NOMO-1 treated with DMSO at 0.1 percent for 48 hours (cell line): ENCODE data around the gene GPRIN1.
A peak's percentile ranks its signal among the peaks of the same experiment; 100 is the strongest.
"Not testable (repeated sequence)": the region's sequence is repeated elsewhere in the genome, so short reads cannot be mapped to it uniquely, and the experiment has no call there.

Source experiments
- DNase-seq: peaks from one replicate; lab custom pipeline; 2025; ENCODE audit not compliant: unreplicated experiment; lab: John Stamatoyannopoulos, UW

The GPRIN1 gene

GRCh38 chr5:176575488-176576422 is 34.2 kb downstream of the GPRIN1 start:
- no peak for DNase-seq

- DNase-seq: no peak
These were observed 34.9 kb downstream of the GPRIN1 start for GRCh38 chr5:176575066-176575465.

- no peak for DNase-seq
These were observed 35.7 kb downstream of the GPRIN1 start for GRCh38 chr5:176574297-176574591.

GRCh38 chr5:176573564-176574296 is 36.2 kb downstream of the GPRIN1 start:
- DNase-seq: peak; percentile 34

- DNase-seq: no peak
These were observed 39.9 kb downstream of the GPRIN1 start for GRCh38 chr5:176570044-176570443.

GRCh38 chr5:176568657-176569056 is 41.3 kb downstream of the GPRIN1 start:
- no peak for DNase-seq

GRCh38 chr5:176565760-176566288 is 44.1 kb downstream of the GPRIN1 start:
- no peak for DNase-seq

- no peak for DNase-seq
These were observed 46.0 kb downstream of the GPRIN1 start for GRCh38 chr5:176564002-176564401.

- DNase-seq: no peak
These were observed 47.8 kb downstream of the GPRIN1 start for GRCh38 chr5:176562189-176562588.

- no peak for DNase-seq
These were observed 48.7 kb downstream of the GPRIN1 start for GRCh38 chr5:176561259-176561658.

GRCh38 chr5:176560364-176560763 is 49.6 kb downstream of the GPRIN1 start:
- DNase-seq: no peak

- DNase-seq: no peak
These were observed 50.3 kb downstream of the GPRIN1 start for GRCh38 chr5:176559683-176560082.

- DNase-seq: no peak
These were observed 52.1 kb downstream of the GPRIN1 start for GRCh38 chr5:176557846-176558245.

- no peak for DNase-seq
These were observed 56.5 kb downstream of the GPRIN1 start for GRCh38 chr5:176553260-176554085.

- DNase-seq: no peak
These were observed 57.6 kb downstream of the GPRIN1 start for GRCh38 chr5:176552332-176552869.

GRCh38 chr5:176550937-176551336 is 59.0 kb downstream of the GPRIN1 start:
- DNase-seq: not testable (repeated sequence)

GRCh38 chr5:176550275-176550831 is 59.6 kb downstream of the GPRIN1 start:
- DNase-seq: peak; percentile 40

- no peak for DNase-seq
These were observed 60.1 kb downstream of the GPRIN1 start for GRCh38 chr5:176549871-176550270.

GRCh38 chr5:176548967-176549444 is 61.0 kb downstream of the GPRIN1 start, which contains the start of gene CDHR2:
TSS of gene CDHR2 (plus strand) at chr5:176549342. CDS start at chr5:176565353, 16,011 bp downstream.
- no peak for DNase-seq

GRCh38 chr5:176547802-176548201 is 62.2 kb downstream of the GPRIN1 start:
- DNase-seq: no peak
